Activated T-cell treated with anti-CD3 and anti-CD28 coated beads, Interleukin-2, amount 50 U/mL, for 48 hours (primary cell): ENCODE data around the gene PEX11A.
"Not testable (repeated sequence)": the region's sequence is repeated elsewhere in the genome, so short reads cannot be mapped to it uniquely, and the experiment has no call there.

Experiments used
- DNase-seq, 2 experiments: peaks; one replicate each; pipeline ENCODE4 v3.0.0-alpha.2; 2020

PEX11A gene

DNA sequence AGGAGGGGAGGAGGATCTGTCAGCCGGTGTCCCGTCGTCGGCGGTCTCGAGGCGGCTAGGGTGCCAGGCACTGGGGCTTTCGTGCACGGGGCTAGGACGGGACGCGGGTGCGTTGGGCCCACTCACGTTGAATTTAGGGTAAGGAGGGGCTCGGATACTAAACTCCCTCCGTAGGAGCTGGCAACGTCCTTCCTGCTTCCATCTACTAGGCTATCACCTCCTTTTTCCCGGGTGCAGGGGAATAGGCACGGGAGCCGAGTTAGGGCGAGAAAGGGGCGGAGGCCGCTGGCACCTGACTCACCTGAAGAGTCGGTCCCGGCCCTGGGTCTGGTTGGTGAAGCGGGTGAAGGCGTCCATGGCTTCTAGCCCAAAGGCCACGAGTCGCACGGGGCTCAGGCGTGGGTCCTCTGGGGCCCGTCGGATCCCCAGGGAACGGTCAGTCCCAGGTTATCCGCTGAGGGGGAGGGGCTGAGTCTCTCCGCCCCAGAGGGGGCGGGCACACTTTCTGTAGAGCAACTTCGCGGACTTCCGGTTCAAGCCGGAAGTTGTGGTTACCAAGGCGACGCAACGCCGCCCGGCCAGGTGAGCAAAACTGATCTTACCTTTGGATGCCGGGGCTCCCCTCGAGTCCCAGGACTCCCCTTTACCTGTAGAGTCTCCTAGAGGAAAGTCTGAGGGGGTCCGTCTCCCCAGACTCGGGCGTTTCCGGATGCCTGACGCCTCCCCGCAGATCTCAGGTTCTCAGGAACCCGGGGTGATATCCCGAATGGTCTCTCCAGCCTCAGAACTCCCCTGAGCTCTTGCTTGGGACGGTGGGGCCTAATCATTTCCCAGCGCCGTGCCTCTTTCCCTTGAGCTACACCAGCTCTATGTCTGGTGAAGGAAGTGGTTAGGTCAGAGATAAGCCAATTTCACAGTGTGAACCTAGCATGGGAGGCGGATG lies at the start of gene PEX11A, which contains the start of gene WDR93:
Gene PEX11A (minus strand): TSS at position 479 of the 943 bp plus-strand sequence. CDS start 122 bp downstream, at position 357.
Gene WDR93 (plus strand): TSS at position 536 of the 943 bp plus-strand sequence. CDS start 10,936 bp downstream, outside the sequence.
- DNase-seq, result peak; percentile 84 to 86

GRCh38 chr15:89740137-89740536 lies 49.6 kb upstream of the PEX11A start:
- peak; percentile 59 to 62 for DNase-seq

GRCh38 chr15:89735773-89736172 lies 45.2 kb upstream of the PEX11A start:
- DNase-seq, result no peak

DNA sequence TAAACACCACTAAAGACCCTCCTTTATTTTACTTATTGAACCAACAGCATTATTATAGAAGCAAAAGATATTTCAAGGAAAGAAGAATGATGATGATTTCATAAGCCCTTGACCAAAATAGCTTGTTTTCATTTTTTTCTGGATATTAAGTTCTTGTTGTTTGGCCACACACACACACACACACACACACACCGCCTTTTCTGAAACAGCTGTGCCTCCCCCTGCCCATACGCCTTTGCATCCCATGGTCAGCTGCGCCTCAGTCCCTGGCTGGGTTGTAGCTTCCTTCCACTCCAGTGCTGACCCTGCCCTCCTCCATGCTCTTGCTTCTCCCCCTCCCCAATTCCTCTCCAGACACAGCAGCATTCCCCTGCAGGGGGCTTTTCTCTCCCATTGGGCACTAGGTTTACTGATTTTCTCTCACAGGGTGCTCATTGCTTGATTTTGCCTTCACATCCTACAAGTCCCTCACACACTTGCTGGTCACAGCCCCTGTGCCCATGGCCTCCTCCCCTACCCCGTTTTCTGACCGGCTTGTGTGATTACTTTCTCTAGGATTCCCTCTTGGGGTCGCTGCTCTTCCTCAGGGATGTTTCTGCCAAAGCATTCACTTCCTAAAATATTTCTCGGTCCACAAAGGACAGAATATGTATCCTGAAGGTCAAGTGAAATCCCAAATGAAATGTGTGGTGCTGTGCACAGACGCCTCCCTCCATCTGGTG lies 42.1 kb upstream of the PEX11A start:
- no peak for DNase-seq

DNA sequence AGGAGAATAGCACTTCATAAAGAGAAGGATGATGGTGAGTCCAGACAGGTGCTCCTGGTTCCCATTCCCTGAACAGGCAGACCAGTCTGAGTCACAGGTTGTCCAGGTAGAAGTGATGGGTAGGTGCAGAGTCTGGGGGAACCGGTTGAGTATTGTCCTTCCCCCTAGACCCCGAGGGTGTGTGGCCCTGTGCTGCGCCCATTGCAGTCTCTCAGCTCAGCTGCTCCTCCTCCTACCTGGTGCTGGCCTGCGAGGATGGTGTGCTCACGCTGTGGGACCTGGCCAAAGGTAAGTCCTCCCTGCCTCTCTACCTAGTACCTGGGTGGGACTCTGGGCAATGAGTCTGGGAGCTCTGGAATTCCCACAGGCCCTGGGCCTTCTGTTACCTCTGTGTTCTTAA lies 40.7 kb upstream of the PEX11A start:
- no peak for DNase-seq

GRCh38 chr15:89728254-89728653 lies 37.7 kb upstream of the PEX11A start:
- DNase-seq, result no peak

DNA sequence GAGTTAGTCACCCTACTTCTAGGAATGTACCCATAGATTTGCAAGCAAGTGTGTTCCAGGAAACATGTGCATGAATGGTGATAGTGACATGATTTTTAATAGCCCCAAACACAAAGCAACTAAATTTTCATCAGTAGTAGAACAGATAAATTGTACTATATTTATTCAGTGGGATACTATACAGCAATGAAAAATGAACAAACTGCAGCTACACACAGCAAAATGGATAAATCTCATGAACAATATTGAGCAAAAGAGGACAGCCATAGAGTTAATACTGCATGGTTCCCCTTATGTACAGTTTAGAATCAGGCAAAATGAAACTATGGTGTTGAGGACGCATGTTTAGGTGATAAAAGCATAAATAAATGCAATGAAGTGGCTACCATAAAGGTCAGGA lies 34.5 kb upstream of the PEX11A start:
- DNase-seq, result no peak

DNA sequence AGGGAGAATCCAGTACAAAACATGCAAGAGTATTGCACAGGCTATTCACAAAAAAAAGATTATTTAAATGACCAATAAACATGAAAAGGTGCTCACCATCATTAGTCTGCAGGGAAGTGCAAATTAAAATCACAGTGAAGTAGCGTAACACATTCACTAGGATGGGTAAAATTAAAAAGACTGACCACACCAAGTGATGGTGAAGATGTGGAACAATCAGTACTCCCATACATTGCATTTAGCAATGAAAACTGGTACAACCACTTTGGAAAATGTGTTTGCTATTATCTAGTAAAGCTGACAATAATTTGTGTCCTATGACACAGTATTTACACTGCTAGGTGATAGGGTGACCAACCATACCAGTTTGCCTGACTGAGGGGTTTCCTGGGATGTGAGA lies 34.1 kb upstream of the PEX11A start:
- no peak for DNase-seq

DNA sequence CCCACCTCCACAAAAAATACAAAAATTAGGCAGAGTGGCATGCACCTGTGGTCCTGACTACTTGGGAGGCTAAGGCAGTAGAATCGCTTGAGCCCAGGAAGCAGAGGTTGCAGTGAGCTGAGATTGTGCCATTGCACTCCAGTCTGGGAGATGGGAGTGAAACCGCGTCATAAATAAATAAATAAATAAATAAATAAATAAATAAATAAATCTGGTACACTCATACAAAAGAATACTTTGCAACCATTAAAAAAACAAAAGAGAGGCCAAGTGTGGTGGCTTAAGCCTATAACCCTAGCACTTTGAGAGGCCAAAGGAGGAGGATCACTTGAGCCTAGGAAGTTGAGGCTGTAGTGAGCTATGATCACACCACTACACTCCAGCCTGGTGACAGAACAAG lies 32.5 kb upstream of the PEX11A start:
- no peak for DNase-seq

- no peak for DNase-seq
These were observed 24.2 kb upstream of the PEX11A start for GRCh38 chr15:89714775-89715174.

DNA sequence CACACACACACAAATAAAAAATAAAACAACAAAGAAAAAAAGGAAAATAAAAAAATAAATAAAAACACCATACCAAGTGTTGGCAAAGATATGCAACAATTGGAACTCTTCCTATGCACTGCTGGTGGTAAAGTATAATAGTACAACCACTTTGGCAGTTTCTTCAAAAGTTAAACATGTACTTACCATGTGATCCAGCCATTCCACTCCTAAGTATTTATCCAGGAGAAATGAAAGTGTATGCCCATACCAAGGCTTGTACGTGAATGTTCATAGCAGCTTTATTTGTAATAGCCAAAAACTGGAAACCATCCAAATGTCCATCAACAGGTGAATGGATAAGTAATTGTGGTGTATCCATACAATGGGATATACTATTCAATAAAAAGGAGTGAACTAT lies 17.0 kb upstream of the PEX11A start:
- DNase-seq, result no peak

- DNase-seq, result no peak
These were observed 13.9 kb upstream of the PEX11A start for GRCh38 chr15:89704411-89704810.

GRCh38 chr15:89695198-89695597 lies 4.6 kb upstream of the PEX11A start:
- no peak for DNase-seq

- DNase-seq, result no peak
These were observed 3.1 kb upstream of the PEX11A start for GRCh38 chr15:89693696-89694095.

- no peak for DNase-seq
These were observed 2.5 kb upstream of the PEX11A start for GRCh38 chr15:89693091-89693490.

- DNase-seq, result not testable (repeated sequence)
These were observed 651 bp downstream of the PEX11A start for GRCh38 chr15:89689930-89690275.

- DNase-seq, result no peak
These were observed 4.0 kb downstream of the PEX11A start for GRCh38 chr15:89686522-89686921.

GRCh38 chr15:89685995-89686394 lies 4.6 kb downstream of the PEX11A start:
- no peak for DNase-seq

GRCh38 chr15:89681146-89681545 lies 9.4 kb downstream of the PEX11A start:
- no peak for DNase-seq

DNA sequence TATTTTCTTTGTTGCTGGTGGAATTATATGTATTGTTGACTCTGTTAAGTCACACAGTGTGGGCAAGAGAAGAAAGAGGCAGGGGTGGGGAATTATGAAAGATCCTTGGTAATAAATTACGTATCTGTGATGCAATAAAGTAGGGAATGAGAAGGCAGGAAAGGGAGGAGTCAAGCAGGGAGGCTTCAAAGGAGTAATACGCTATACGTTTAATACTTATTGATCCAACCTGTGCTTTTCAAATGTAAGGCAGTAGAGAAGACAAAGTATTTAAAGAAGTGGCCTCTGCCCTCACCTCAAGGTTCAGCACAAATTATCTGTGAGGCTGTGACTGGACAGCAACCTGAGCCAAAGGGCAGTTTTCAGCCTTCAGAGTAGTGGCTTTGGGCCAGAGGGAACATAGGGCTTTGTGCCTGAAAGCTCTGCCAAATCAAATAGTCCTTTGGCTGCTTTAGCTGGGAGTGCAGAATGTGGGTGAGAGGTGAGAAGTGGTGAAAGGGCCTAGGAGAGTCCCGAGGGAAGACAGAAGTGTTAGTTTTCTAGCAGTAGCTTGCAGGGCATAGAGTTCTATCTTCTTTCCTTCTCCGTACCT lies 10.2 kb downstream of the PEX11A start:
- no peak for DNase-seq

- DNase-seq, result no peak
These were observed 11.3 kb downstream of the PEX11A start, which contains the start of gene PLIN1 for GRCh38 chr15:89679212-89679611. Gene PLIN1 (minus strand): TSS chr15:89679367. CDS start chr15:89677489, 1,878 bp downstream.

GRCh38 chr15:89677381-89677780 lies 13.2 kb downstream of the PEX11A start:
- DNase-seq, result no peak

GRCh38 chr15:89675606-89676005 lies 14.9 kb downstream of the PEX11A start:
- DNase-seq, result no peak
